Measurements from ENCODE around the gene CAMTA2.

DNA sequence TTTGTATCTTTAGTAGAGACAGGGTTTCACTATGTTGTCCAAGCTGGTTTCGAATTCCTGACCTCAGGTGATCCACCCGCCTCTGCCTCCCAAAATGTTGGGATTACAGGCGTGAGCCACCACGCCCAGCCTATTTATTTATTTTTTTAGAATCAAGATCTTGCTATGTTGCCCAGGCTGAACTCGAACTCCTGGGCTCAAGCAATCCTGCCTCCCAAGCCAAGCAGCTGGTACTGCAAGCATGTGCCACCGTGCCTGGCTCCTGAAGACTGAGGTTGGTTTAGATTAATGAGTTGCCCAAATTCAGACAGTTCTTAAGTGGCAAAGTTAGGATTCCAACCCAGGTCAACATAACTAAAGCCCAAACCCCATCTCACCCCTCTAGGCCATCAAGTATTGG is 39.8 kb upstream of the CAMTA2 start:
- TF ChIP-seq SUZ12 (IDR thresholded peaks at IDR 0.05) = no peak
- no peak for TF ChIP-seq BHLHE40 (IDR thresholded peaks at IDR 0.05; ENCODE audit: borderline replicate concordance)
- no peak for TF ChIP-seq FOXK2 (IDR thresholded peaks at IDR 0.05)
- no peak for TF ChIP-seq SP1 (IDR thresholded peaks at IDR 0.05)
- no peak for TF ChIP-seq FOXA1 (IDR thresholded peaks at IDR 0.05)

Data from HEK293T (cell line).